Transverse colon (tissue), 4 donors: ENCODE results near the gene ATP5MC2.

Experiments used
- EP300 ChIP-seq: sonication (generic); formaldehyde crosslinking; IDR thresholded peaks from one replicate; pipeline ENCODE4 v1.6.1; 2017; ENCODE audit warnings: antibody characterized with exemption, low read depth
- POLR2A ChIP-seq: fragments of 450-650 bp; IDR thresholded peaks from one replicate; pipeline ENCODE4 v1.6.1; 2016; ENCODE audit warnings: antibody characterized with exemption, mild to moderate bottlenecking, moderate library complexity
- POLR2AphosphoS5 ChIP-seq, 3 donors: sonication (generic); formaldehyde crosslinking; IDR thresholded peaks; one replicate each; pipeline ENCODE4 v1.6.1; 2016; ENCODE audit warnings: antibody characterized with exemption in 3 of 3
- TF ChIP-seq, protein P1 (sequence below), 5 experiments: fragments of 200-600 bp in 3 of 5; fragments of 450-650 bp in 2 of 5; sonication (generic) in 3 of 5; IDR thresholded peaks; 1 replicate in 2 of 5; 2 replicates in 3 of 5; pipeline ENCODE4 v1.5.1; 2016 to 2017; ENCODE audit warnings: antibody characterized with exemption in 5 of 5, inconsistent platforms in 3 of 5, mild to moderate bottlenecking in 2 of 5, moderate library complexity in 1 of 5

DNA sequence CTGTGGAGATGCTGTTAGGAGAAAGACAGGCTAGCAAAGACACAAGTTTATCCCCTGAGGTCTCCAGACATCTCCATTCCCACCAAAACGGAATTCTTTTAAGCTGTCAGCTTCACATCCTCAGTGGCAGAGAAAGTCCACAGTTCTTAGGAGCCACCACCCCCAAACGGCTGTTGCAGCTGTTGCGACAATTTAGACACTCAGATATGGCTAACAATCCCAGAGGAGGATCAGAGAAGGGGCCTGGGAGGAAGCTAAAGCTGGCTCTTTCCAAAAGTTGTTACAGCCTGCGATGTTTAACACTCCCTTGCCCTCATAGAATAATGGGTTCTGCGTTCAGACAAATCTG is 1.9 kb upstream of the ATP5MC2 start:
- TF ChIP-seq, protein P1, sequence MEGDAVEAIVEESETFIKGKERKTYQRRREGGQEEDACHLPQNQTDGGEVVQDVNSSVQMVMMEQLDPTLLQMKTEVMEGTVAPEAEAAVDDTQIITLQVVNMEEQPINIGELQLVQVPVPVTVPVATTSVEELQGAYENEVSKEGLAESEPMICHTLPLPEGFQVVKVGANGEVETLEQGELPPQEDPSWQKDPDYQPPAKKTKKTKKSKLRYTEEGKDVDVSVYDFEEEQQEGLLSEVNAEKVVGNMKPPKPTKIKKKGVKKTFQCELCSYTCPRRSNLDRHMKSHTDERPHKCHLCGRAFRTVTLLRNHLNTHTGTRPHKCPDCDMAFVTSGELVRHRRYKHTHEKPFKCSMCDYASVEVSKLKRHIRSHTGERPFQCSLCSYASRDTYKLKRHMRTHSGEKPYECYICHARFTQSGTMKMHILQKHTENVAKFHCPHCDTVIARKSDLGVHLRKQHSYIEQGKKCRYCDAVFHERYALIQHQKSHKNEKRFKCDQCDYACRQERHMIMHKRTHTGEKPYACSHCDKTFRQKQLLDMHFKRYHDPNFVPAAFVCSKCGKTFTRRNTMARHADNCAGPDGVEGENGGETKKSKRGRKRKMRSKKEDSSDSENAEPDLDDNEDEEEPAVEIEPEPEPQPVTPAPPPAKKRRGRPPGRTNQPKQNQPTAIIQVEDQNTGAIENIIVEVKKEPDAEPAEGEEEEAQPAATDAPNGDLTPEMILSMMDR (IDR thresholded peaks at IDR 0.05): no peak
- TF ChIP-seq POLR2A (no peak), POLR2AphosphoS5 (IDR thresholded peaks at IDR 0.05) (no peak), EP300 (no peak)
